Measurements from ENCODE around the gene MEGF11. TPM values are rescaled to one million over a fixed set of nuclear protein-coding genes. Genes with fewer than 3 reads are reported as not detected.

Gene MEGF11
- total RNA-seq, 4 donors from 2014 or later: not detected

DNA sequence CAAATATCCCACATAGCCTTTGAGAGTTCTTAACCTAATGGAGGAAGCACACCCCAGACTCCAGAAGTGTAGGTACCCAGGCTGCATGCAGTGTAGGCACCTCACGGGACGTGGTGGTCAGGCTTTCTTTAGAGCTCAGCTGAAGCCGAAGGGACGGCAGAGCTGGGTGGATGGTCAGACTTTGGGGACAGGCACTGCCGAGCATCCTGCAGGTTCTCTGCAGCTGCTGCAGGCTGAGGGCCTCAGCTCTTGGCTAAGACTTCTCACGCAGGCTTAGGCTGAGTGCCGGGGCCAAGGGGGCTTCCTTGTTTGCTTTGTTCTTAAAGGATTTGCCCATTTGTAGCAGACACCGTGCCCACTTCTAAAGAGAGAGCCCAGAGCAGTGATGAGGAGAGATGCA is 207.2 kb downstream of the MEGF11 start:
- intact Hi-C loops (cut with DNase I): no loop called here
- Histone ChIP-seq H3K4me1 (no peaks in the 10 kb centered on the region), H3K36me3 (no peaks in the 10 kb centered on the region), H3K27me3 (peaks cover 0 to 33% (median 0%) of the 10 kb centered on the region in 4 donors), H3K27ac (no peak overlapping the region), H3K9me3 (no peaks in the 10 kb centered on the region), H3K4me3 (no peak overlapping the region)
- WGBS, 2 donors: 37 to 46% methylated on average over 4 to 8 of the region's 8 CpGs
- DNase-seq: no peak
- TF ChIP-seq POLR2A (IDR thresholded peaks at IDR 0.05) (no peak), CTCF (IDR thresholded peaks at IDR 0.05) (no peak)

GRCh38 chr15:66045542-66045941 is 208.0 kb downstream of the MEGF11 start:
- no peak for DNase-seq
- H3K27me3 ChIP-seq: peaks cover 0 to 39% (median 0%) of the 10 kb centered on the region in 4 donors
- intact Hi-C loops (cut with DNase I): no loop called here
- H3K4me3 ChIP-seq: no peak overlapping the region
- H3K9me3 ChIP-seq: no peaks in the 10 kb centered on the region
- H3K4me1 ChIP-seq: no peaks in the 10 kb centered on the region
- WGBS, 2 donors: 67 to 68% methylated on average over 2 to 3 of the region's 5 CpGs
- H3K36me3 ChIP-seq: no peaks in the 10 kb centered on the region
- no peak overlapping the region for H3K27ac ChIP-seq
- TF ChIP-seq POLR2A (IDR thresholded peaks at IDR 0.05) (no peak), CTCF (IDR thresholded peaks at IDR 0.05) (no peak)

- 74 to 78% methylated on average over 3 of the region's 3 CpGs for WGBS, 2 donors
- TF ChIP-seq POLR2A (IDR thresholded peaks at IDR 0.05): no peak
- TF ChIP-seq CTCF (IDR thresholded peaks at IDR 0.05): no peak
- no peak for DNase-seq
Observed at GRCh38 chr15:66044837-66045236, 208.7 kb downstream of the MEGF11 start.

DNA sequence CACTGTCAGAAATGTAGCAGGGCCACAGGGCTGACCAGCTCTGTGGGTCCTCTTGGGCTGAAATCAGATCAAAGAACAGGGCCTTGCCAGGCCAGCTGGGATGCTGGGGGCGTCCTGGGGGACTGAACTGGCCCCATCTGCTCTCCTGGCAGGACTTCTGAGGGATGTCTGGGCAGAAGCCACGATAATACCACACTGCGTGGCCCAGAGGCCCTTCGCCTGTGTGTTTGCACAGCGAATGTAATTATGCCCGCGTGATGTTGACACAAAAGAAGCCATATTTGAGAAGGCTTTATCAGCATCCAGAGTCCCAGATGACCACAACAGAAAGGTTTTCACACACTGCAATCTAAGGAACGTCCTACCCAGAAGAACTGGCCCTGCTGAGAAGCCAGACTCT is 210.3 kb downstream of the MEGF11 start:
- intact Hi-C loops (cut with DNase I): no loop called here
- H3K4me1 ChIP-seq: no peaks in the 10 kb centered on the region
- no peaks in the 10 kb centered on the region for H3K36me3 ChIP-seq
- no peak for TF ChIP-seq CTCF (IDR thresholded peaks at IDR 0.05)
- no peak for TF ChIP-seq POLR2A (IDR thresholded peaks at IDR 0.05)
- no peaks in the 10 kb centered on the region for H3K9me3 ChIP-seq
- peaks cover 0 to 59% (median 0%) of the 10 kb centered on the region in 4 donors for H3K27me3 ChIP-seq
- WGBS, 2 donors: 50 to 51% methylated on average over 6 to 8 of the region's 8 CpGs
- H3K27ac ChIP-seq: no peak overlapping the region
- H3K4me3 ChIP-seq: no peak overlapping the region
- no peak for DNase-seq

More at GRCh38 chr15:66044837-66045236, 208.7 kb downstream of the MEGF11 start:
- no peak overlapping the region for H3K27ac ChIP-seq
- no peaks in the 10 kb centered on the region for H3K36me3 ChIP-seq
- no peaks in the 10 kb centered on the region for H3K4me1 ChIP-seq
- intact Hi-C loops (cut with DNase I): no loop called here
- no peaks in the 10 kb centered on the region for H3K9me3 ChIP-seq
- no peak overlapping the region for H3K4me3 ChIP-seq
- H3K27me3 ChIP-seq: peaks cover 0 to 46% (median 0%) of the 10 kb centered on the region in 4 donors

DNA sequence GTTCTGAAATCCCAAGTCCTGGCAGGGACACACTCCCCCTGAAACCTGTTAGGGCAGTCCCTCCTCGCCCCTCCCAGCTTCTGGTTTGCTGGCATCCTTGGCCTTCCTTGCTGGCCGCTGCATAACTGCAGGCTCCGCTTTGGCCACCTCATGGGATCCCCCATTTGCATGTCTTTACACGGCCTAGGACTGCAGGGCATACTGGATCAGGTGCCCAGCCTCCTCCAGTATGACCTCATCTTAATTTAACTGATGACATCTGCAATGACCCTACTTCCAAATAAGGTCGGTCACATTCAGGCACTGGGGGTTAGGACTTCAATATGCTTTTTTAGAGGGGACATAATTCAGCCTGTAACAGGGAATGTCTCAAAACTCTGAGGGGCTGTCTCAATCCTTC is 210.9 kb downstream of the MEGF11 start:
- 19 to 51% methylated on average over 5 of the region's 5 CpGs for WGBS, 2 donors
- TF ChIP-seq CTCF (IDR thresholded peaks at IDR 0.05): no peak
- Histone ChIP-seq H3K27me3 (peaks cover 0 to 66% (median 0%) of the 10 kb centered on the region in 4 donors), H3K9me3 (no peaks in the 10 kb centered on the region), H3K4me3 (no peak overlapping the region), H3K36me3 (no peaks in the 10 kb centered on the region), H3K27ac (no peak overlapping the region), H3K4me1 (no peaks in the 10 kb centered on the region)
- DNase-seq: no peak
- intact Hi-C loops (cut with DNase I): no loop called here
